Measurements from ENCODE around the gene CDK15.

DNA sequence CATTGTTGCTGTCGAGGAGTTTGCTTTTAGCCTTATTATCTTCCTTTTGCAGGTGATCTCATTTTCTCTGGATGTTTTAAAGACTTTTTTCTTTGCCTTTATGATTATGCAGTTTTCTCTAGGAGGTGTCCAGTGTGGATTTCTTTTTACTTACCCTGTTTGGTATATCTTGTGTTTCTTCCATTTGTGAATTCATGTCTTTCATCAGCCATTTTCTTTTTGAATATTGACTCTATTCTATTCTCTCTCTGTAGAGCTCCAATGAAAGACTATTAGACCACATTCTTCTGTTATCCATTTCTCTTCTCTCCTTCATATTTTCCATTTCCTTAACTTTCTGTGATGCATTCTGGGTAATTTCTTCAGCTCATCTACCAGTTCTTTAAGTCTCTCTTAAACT lies 34.4 kb downstream of the CDK15 start:
- TF ChIP-seq TAF1 (IDR thresholded peaks at IDR 0.05; ENCODE audit: borderline replicate concordance, low read depth, low read length): no peak
- no peak for TF ChIP-seq POLR2AphosphoS5 (IDR thresholded peaks at IDR 0.05; ENCODE audit: low read depth, low read length)
- TF ChIP-seq POLR2A (IDR thresholded peaks at IDR 0.05; ENCODE audit: low read depth, low read length): no peak
